Cardiac fibroblast (primary cell): Measurements from ENCODE around the gene POMT1.

ENCODE experiments used
- DNase-seq, 2 donors: peaks; one replicate each; pipeline versions ENCODE4 v3.0.0 to v3.0.0-alpha.2; 2010; ENCODE audit warnings: low read depth in 2 of 2
- H3K4me3 ChIP-seq, 2 donors: replicated peaks in 1 of 2; 1 replicate in 1 of 2; 2 replicates in 1 of 2; pipeline ENCODE4 v1.5.1; 2011; ENCODE audit warnings: low read depth in 2 of 2, low read length in 2 of 2, mild to moderate bottlenecking in 2 of 2, moderate library complexity in 1 of 2
- TF ChIP-seq, protein P1 (sequence below): IDR thresholded peaks from one replicate; pipeline ENCODE4 v1.5.1; 2011; ENCODE audit warnings: low read depth, mild to moderate bottlenecking, low read length, inconsistent platforms

Gene POMT1

GRCh38 chr9:131528886-131529505 lies 26.3 kb downstream of the POMT1 start:
- no peak for DNase-seq
- no peak overlapping the region for H3K4me3 ChIP-seq
- TF ChIP-seq, protein P1, sequence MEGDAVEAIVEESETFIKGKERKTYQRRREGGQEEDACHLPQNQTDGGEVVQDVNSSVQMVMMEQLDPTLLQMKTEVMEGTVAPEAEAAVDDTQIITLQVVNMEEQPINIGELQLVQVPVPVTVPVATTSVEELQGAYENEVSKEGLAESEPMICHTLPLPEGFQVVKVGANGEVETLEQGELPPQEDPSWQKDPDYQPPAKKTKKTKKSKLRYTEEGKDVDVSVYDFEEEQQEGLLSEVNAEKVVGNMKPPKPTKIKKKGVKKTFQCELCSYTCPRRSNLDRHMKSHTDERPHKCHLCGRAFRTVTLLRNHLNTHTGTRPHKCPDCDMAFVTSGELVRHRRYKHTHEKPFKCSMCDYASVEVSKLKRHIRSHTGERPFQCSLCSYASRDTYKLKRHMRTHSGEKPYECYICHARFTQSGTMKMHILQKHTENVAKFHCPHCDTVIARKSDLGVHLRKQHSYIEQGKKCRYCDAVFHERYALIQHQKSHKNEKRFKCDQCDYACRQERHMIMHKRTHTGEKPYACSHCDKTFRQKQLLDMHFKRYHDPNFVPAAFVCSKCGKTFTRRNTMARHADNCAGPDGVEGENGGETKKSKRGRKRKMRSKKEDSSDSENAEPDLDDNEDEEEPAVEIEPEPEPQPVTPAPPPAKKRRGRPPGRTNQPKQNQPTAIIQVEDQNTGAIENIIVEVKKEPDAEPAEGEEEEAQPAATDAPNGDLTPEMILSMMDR = no peak

DNA sequence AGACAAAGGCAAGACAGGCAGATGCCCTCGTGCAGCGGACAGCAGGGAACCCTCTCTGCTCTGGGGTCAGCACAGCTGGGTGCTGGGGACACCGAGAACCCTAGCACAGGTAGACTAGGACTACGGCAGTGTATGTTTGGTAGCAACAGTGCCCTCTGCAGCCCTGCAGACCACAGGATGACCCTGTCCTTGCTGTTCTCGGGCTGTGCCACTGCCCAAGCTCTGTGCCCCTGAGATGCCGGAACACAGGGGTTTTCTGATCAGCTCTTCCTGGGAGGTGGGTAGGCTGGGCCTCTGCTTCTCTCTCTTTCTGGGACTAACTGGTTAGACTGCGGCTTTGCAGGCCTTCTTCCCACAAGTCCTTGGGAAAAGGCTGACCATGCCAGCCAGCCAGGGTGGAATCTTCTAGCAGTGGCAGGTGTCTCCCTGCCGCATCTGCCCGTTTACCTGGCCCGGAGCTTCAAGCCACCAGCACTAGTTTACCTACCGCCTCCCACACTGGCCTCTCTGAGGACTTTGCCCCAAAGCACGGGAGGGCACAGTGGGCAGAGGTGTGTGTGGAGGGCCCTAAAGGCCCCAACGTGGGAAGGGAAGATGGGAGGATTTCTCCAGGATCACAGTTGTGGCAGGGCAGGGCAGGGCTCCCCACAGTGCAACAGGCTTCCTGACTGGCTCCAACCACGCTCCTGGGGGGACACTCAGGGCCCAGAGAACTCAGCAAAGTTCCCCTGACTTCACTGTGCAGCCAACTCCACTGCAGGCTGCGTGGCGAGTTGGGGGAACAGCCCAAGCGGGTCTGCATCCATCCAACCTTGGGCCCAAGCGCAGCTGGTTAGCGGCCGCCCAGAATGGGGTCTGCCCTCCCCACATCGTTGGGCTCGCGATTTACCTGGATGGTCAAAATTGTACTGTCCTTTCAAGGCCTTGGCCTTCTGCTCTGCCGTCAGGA lies 27.2 kb downstream of the POMT1 start:
- H3K4me3 ChIP-seq = peak overlapping the region; percentile 73 to 87
- TF ChIP-seq, protein P1 = no peak
- DNase-seq = no peak

GRCh38 chr9:131530546-131530919 lies 27.8 kb downstream of the POMT1 start:
- DNase-seq = peak; percentile 31 to 38

DNA sequence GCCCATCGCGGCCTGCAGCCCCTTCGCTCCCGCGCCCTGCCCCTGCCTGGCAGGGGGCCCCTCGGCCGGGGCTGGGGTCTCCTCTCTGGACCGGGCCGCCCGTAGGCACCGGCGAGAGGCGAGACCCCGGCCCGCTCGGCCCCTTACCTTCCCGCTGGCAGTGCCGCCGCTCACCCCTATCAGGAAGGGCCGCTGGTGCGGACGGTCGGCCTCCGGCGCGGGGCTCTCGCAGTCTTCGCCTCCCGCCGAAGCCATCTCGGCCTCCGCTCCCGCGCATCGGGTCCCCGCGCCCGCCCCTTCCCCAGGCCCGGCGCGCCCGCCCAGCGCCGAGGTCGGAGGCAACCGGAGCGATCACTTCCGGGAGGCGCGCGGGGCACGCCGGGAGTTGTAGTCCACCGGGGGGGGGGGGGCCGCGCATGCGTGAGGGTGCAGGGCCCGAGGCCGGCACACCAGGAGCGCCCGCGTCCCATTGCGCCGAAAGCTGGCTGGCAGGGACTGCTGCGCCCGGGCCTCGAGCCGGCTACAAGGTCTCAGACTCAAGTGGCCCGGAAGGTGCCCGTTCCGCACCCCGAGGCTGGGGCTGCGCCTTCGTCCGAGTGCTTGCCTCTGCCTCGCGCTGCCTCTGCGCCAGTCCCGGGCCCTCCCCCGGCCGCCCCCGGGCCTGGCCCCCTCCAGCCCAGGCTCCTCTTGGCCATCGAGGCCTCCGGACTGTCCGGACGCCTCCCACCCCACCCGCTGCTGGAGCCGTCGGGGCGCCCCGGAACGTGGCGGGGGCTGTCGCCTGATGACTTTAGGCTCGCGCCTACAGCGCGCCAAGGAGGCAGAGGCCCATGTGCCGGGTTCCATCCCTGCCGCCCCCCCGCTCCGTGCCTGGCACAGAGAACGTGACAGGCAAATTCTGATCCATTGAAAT lies 28.5 kb downstream of the POMT1 start, which contains the start of gene UCK1:
Gene UCK1, minus strand, starts transcription at position 344 of the 913 bp plus-strand sequence. Its CDS starts 89 bp downstream, at position 255.
- TF ChIP-seq, protein P1 = no peak
- peak; percentile 79 to 87 for DNase-seq

More at GRCh38 chr9:131530546-131530919, 27.8 kb downstream of the POMT1 start:
- H3K4me3 ChIP-seq = peak overlapping the region; percentile 73 to 87
- TF ChIP-seq, protein P1 = peak; percentile 35

GRCh38 chr9:131534721-131535237 lies 32.1 kb downstream of the POMT1 start:
- DNase-seq = no peak
- no peak overlapping the region for H3K4me3 ChIP-seq
- TF ChIP-seq, protein P1 = no peak

More for the DNA sequence above, 28.5 kb downstream of the POMT1 start, which contains the start of gene UCK1:
- peak within 1 kb of the TSS; percentile 73 to 87 for H3K4me3 ChIP-seq

GRCh38 chr9:131537946-131538345 lies 35.2 kb downstream of the POMT1 start:
- H3K4me3 ChIP-seq = no peak overlapping the region
- TF ChIP-seq, protein P1 = no peak
- no peak for DNase-seq
